Parathyroid adenoma (tissue), 2 donors: ENCODE measurements around the gene AGTRAP.

Experiments
- H2AFZ ChIP-seq: fragments of 300-600 bp; sonication (generic); one replicate; pipeline ENCODE4 v1.7.0; 2017; ENCODE audit warnings: antibody characterized with exemption, mild to moderate bottlenecking
- H3K27ac ChIP-seq: fragments of 300-600 bp; sonication (generic); one replicate; pipeline ENCODE4 v1.7.0; 2017
- H3K27me3 ChIP-seq: fragments of 300-600 bp; sonication (generic); one replicate; pipeline ENCODE4 v1.7.0; 2017; ENCODE audit warnings: low read length; ENCODE audit not compliant: control insufficient read depth, insufficient read depth
- H3K36me3 ChIP-seq: fragments of 300-600 bp; sonication (generic); one replicate; pipeline ENCODE4 v1.7.0; 2017; ENCODE audit warnings: low read length; ENCODE audit not compliant: control insufficient read depth, insufficient read depth
- H3K4me1 ChIP-seq: fragments of 300-600 bp; sonication (generic); one replicate; pipeline ENCODE4 v1.7.0; 2017; ENCODE audit warnings: control low read depth
- H3K4me2 ChIP-seq: fragments of 300-600 bp; sonication (generic); one replicate; pipeline ENCODE4 v1.7.0; 2017; ENCODE audit warnings: low read length
- H3K4me3 ChIP-seq: fragments of 300-600 bp; sonication (generic); one replicate; pipeline ENCODE4 v1.7.0; 2017; ENCODE audit warnings: low read depth, low read length
- H3K79me2 ChIP-seq: fragments of 300-600 bp; sonication (generic); one replicate; pipeline ENCODE4 v1.7.0; 2017; ENCODE audit warnings: control low read depth
- H3K9ac ChIP-seq: fragments of 300-600 bp; sonication (generic); one replicate; pipeline ENCODE4 v1.7.0; 2017; ENCODE audit warnings: mild to moderate bottlenecking
- H3K9me3 ChIP-seq: fragments of 300-600 bp; sonication (generic); one replicate; pipeline ENCODE4 v1.7.0; 2017; ENCODE audit warnings: low read length; ENCODE audit not compliant: control insufficient read depth
- TF ChIP-seq, protein P1 (sequence below): fragments of 300-600 bp; sonication (generic); IDR thresholded peaks from one replicate; pipeline ENCODE4 v1.7.0; 2017; ENCODE audit warnings: antibody characterized with exemption, mild to moderate bottlenecking
- donor health status: primary hyperparathyroidism.

The AGTRAP gene

DNA sequence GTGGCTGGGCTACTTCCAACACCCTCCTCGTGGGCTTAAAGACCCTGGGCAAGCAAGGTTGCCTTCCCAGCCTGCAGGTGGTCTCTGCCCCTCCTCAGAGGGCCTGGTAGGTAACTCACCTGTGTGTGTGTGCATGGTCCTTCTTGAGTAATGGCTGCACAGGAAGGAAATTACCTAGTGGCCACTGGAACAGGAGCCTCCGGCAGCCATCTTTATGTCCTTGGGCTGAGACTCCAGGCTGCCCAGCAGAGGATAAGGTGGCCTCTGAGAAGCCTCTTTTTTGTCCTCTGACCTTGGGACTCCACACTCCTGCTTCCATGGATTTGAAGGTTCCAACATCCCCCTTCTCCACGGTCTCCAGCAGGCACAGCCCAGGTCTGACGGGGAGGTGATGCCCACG is 24.4 kb upstream of the AGTRAP start:
- H3K9me3 ChIP-seq = no peaks in the 10 kb centered on the region
- H3K4me2 ChIP-seq = no peak overlapping the region
- H3K79me2 ChIP-seq = no peaks in the 10 kb centered on the region
- H2AFZ ChIP-seq = no peak overlapping the region
- no peak overlapping the region for H3K9ac ChIP-seq
- no peak overlapping the region for H3K4me3 ChIP-seq
- no peak overlapping the region for H3K27ac ChIP-seq
- TF ChIP-seq, protein P1, sequence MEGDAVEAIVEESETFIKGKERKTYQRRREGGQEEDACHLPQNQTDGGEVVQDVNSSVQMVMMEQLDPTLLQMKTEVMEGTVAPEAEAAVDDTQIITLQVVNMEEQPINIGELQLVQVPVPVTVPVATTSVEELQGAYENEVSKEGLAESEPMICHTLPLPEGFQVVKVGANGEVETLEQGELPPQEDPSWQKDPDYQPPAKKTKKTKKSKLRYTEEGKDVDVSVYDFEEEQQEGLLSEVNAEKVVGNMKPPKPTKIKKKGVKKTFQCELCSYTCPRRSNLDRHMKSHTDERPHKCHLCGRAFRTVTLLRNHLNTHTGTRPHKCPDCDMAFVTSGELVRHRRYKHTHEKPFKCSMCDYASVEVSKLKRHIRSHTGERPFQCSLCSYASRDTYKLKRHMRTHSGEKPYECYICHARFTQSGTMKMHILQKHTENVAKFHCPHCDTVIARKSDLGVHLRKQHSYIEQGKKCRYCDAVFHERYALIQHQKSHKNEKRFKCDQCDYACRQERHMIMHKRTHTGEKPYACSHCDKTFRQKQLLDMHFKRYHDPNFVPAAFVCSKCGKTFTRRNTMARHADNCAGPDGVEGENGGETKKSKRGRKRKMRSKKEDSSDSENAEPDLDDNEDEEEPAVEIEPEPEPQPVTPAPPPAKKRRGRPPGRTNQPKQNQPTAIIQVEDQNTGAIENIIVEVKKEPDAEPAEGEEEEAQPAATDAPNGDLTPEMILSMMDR = no peak
- H3K4me1 ChIP-seq = peaks cover 4% of the 10 kb centered on the region
- no peaks in the 10 kb centered on the region for H3K27me3 ChIP-seq
- H3K36me3 ChIP-seq = no peaks in the 10 kb centered on the region

DNA sequence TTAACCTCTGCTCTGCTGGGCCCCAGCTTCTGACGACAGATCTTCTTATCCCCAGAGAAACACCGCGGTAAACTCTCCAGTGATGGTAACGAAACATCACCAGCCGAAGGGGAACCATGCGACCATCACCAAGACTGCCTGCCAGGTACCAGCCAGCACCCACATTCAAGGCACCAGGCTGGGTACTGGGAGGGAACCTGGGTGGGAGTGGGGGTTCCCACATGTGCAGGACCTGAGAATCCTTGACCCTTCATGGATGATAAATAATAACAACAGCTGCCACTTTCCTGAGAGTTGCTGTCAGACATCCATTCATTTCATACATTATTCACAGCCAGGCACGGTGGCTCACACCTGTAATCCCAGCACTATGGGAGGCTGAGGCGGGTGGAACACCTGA is 23.7 kb upstream of the AGTRAP start:
- Histone ChIP-seq H3K27me3 (no peaks in the 10 kb centered on the region), H3K4me2 (no peak overlapping the region), H3K79me2 (no peaks in the 10 kb centered on the region), H3K9me3 (no peaks in the 10 kb centered on the region), H3K27ac (no peak overlapping the region), H2AFZ (no peak overlapping the region), H3K4me1 (peaks cover 4% of the 10 kb centered on the region), H3K9ac (no peak overlapping the region), H3K36me3 (no peaks in the 10 kb centered on the region), H3K4me3 (no peak overlapping the region)
- TF ChIP-seq, protein P1 = no peak

DNA sequence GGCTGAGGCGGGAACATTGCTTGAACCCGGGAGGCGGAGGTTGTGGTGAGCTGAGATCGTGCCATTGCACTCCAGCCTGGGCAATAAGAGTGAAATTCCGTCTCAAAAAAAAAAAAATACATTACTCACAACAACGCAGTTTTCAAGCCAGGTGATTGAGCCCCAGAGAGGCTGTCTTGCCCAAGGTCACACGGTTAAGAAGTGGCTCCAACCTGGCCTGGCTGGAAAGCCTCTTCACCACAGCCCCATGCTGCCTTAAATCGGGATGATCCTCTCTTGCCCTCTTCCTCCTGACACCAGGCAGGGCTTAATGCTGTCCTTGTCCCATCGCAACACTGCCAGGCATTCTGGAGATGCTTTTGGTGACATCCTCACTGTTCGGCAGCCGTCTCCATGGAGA is 22.8 kb upstream of the AGTRAP start:
- Histone ChIP-seq H3K9ac (no peak overlapping the region), H3K9me3 (no peaks in the 10 kb centered on the region)

DNA sequence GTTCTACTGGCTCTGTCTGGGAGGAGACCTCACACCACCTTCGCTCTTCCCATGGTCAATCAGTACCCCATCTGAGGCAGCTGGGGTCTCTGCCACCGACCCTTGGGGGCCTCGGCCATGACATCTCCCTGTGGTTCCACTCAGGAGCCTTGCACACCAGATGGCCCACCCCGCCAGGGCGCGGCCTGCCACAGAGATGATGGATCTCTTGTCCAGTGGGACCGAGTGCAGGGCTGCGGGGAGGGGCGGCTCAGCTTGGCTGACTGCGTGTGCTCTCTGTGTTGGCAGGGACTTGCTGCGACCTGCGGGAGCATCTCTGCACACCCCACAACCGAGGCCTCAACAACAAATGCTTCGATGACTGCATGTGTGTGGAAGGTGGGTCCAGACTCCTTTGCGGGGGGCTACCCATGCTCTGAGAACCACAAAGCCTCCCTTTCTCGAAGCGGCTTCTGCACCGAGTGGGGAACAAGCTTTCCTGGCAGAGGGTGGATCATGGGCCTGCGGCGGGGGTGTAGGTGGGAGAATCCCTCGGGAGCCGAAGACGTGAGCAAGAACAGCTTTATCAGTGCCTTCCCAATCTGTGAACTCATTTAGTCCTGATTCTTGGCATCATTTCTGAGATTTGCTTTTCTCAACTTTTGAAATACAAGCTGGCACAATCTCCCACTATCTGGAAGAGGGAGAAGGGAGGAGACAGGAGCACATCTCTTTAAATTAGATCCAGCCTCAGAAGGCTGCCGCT is 20.9 kb upstream of the AGTRAP start:
- no peak overlapping the region for H3K9ac ChIP-seq
- no peaks in the 10 kb centered on the region for H3K36me3 ChIP-seq
- H2AFZ ChIP-seq = no peak overlapping the region
- no peaks in the 10 kb centered on the region for H3K79me2 ChIP-seq
- H3K4me3 ChIP-seq = no peak overlapping the region
- TF ChIP-seq, protein P1 = no peak
- H3K27me3 ChIP-seq = no peaks in the 10 kb centered on the region
- H3K4me2 ChIP-seq = no peak overlapping the region
- H3K27ac ChIP-seq = no peak overlapping the region
- no peaks in the 10 kb centered on the region for H3K9me3 ChIP-seq
- H3K4me1 ChIP-seq = no peaks in the 10 kb centered on the region

More for the DNA sequence above, 22.8 kb upstream of the AGTRAP start:
- Histone ChIP-seq H3K4me3 (no peak overlapping the region), H3K79me2 (no peaks in the 10 kb centered on the region), H3K27ac (no peak overlapping the region), H2AFZ (no peak overlapping the region), H3K36me3 (no peaks in the 10 kb centered on the region), H3K4me1 (no peaks in the 10 kb centered on the region), H3K27me3 (no peaks in the 10 kb centered on the region), H3K4me2 (no peak overlapping the region)
- TF ChIP-seq, protein P1 = no peak
